GM10847 (cell line): ENCODE measurements around the gene ACTA2.

Experiments used
- POLR2A ChIP-seq: IDR thresholded peaks from 2 replicates; pipeline ENCODE4 v1.6.1; 2011; ENCODE audit not compliant: insufficient read length; ENCODE audit errors: extremely low read depth

The ACTA2 gene

DNA sequence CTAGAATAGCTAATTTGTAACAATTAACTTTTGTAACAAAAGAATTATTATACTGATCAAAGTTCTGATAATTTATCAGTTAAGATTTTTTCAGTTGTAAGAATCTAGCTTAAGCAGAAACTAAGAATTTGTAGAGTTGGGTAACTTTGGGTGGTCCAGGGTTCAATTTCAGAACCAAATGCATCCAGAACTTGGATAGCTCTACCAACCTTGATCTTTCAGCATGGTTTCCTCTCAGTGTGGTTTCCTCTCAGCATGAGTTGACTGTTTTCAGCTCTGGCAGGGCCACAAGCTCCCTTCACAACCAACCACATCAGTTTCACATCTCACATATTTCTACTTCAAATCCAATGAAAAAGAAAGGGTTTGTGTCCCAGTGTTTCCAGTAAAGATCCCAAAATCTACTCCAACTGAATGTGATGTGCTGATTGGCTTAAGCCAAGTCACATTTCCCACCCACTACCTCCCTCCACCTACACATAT, 34.7 kb upstream of the ACTA2 start:
- TF ChIP-seq POLR2A, result no peak

- no peak for TF ChIP-seq POLR2A
These were observed 34.1 kb upstream of the ACTA2 start for GRCh38 chr10:88986549-88987242.

DNA sequence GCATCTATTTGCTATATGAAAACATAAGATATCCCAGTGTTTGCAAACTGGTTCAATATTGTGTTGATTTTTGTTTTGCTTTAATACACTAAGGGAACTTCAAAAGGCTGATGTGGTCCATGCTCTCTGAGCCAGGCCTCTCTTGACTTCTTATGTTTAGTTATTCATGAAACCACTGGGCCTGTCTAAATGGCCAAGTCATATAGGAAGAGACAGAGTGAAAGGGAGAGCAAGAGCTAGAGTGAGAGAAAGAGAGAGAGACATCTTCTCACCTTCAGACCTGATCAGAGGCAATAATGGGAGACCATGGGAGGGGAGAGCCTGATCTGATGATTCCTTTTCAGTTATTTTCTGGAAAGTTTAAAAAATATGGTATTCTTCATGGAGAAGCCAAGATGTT, 32.0 kb upstream of the ACTA2 start:
- no peak for TF ChIP-seq POLR2A

- no peak for TF ChIP-seq POLR2A
These were observed 31.4 kb upstream of the ACTA2 start for GRCh38 chr10:88983939-88984338.

GRCh38 chr10:88983206-88983605, 30.6 kb upstream of the ACTA2 start:
- TF ChIP-seq POLR2A, result no peak

GRCh38 chr10:88982366-88982765, 29.8 kb upstream of the ACTA2 start:
- TF ChIP-seq POLR2A, result no peak

- no peak for TF ChIP-seq POLR2A
These were observed 28.9 kb upstream of the ACTA2 start for GRCh38 chr10:88981435-88981834.

DNA sequence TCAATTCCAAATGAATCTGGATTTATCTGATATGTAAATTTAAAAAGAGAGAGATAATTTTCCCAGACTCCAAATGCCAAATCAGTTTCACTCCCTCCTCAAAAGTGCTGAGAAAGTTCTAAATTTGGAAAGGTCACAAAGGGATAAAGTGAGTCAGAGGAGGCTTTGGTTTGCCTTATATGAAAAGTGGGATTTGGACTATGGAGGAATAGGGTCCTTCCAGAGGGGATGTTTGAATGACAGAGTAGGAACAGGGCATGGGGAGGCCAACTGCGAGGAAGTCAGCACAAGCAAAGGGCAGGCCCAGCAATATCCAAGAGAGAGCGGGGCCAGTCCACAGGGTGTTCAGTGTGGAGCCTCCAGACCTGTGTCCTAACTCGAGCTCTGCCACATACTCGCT, 28.2 kb upstream of the ACTA2 start:
- no peak for TF ChIP-seq POLR2A

GRCh38 chr10:88980247-88980646, 27.7 kb upstream of the ACTA2 start:
- TF ChIP-seq POLR2A, result no peak

- TF ChIP-seq POLR2A, result no peak
These were observed 27.0 kb upstream of the ACTA2 start for GRCh38 chr10:88979603-88980002.

GRCh38 chr10:88979153-88979562, 26.6 kb upstream of the ACTA2 start:
- no peak for TF ChIP-seq POLR2A

DNA sequence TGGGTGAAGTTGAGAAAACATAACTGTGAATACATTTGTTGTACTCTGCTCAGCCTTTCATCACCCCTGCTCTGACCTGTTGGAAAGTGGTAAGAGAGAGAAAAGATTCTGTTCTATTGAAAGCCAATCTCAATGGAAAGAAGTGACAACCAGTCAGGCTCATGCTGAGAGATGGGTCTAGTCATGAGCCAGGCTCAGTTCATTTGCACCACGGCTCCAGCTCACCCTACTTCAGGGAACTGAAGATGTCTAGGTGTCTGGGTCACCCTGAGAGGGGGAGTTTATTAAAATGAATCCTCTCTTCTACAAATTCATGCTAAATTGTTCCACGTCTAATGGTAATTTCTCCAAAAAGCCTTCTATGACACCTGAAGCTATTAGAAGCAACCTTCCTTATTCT, 25.9 kb upstream of the ACTA2 start:
- TF ChIP-seq POLR2A, result no peak

DNA sequence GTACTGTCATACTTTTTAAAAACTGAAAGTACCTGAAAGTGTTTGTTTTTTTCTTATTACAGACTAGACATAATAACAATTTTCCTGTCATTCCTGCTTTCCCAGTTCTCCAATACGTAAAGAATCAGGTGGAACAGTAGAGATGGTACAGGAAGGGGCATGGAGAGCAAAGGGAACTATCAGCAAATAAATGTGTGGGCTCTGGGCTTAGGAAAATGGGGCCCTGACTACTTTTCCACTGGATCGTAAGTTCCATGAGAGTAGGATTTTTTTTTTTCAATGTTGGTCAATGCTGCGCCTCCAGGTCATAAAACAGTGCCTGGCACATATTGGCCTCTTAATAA, 22.8 kb upstream of the ACTA2 start:
- TF ChIP-seq POLR2A, result no peak

- TF ChIP-seq POLR2A, result no peak
These were observed 22.1 kb upstream of the ACTA2 start for GRCh38 chr10:88974446-88975376.

- no peak for TF ChIP-seq POLR2A
These were observed 21.4 kb upstream of the ACTA2 start for GRCh38 chr10:88974012-88974411.

DNA sequence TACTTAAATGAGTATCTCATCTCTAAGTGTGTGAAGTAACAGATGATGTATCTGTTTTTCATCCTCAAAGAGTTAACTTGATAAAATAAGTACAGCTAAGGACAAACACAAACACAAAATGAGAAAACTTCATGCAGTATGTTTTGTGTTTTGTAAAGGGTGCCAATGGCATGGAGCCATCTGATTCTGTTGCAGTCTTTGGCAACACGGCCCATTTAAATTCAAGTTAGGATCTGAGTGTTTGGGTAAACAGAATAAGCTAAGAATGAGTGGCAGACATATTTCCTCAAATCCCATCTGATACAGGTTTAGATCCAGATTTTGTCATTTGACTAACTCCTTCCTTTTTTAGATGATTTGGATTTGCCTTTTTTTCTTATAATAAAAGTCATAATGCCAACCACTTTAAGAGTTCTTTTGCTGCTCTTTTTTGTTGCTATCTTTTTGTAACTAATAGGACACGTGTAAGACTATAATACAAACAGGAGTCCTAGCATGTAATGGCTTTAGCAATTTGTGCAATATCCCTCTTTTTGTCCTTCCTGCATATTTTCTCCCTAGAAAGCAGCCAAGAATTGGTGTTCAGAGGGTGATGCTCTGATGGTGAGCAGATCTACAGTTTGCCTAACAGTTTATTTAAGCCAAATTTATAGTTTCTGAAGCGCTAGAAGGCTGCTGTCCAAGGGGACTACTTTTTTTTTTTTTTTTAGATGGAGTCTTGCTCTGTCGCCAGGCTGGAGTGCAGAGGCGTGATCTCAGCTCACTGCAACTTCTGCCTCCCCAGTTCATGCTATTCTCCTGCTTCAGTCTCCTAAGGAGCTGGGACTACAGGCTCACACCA, 18.9 kb upstream of the ACTA2 start:
- no peak for TF ChIP-seq POLR2A

DNA sequence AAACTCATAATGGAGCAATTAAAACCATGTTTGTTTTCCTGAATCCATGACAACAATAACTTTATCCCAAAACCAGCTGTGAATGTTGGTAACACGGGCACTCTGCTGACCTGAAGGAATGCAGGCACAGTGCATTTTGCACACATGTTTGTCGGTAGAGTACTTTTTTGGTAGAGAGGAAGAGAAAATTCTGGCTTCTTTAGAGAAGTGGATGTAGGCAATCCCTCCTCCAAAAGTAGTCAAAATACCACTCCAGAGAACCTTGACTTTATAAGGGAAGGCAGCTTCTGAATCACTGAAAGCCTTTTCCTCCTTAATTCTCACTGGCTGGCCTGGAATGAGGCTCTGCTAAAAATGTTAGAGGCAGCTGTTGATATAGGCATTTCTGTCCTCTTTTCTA, 15.8 kb upstream of the ACTA2 start:
- no peak for TF ChIP-seq POLR2A
